AG10803 (cell line): ENCODE results near the gene RICTOR.
A peak's percentile ranks its signal among the peaks of the same experiment; 100 is the strongest.

Source experiments
- DNase-seq: peaks from one replicate; pipeline ENCODE4 v3.0.0; 2010; ENCODE audit warnings: low read depth
- H3K4me3 ChIP-seq: 2 replicates; pipeline ENCODE4 v1.5.1; 2011; ENCODE audit warnings: mild to moderate bottlenecking, low read length, control low read depth
- TF ChIP-seq, protein P1 (sequence below): conservative IDR thresholded peaks from 2 replicates; pipeline ENCODE4 v1.5.1; 2011; ENCODE audit warnings: mild to moderate bottlenecking, low read length, control low read depth, inconsistent platforms

Gene RICTOR

DNA sequence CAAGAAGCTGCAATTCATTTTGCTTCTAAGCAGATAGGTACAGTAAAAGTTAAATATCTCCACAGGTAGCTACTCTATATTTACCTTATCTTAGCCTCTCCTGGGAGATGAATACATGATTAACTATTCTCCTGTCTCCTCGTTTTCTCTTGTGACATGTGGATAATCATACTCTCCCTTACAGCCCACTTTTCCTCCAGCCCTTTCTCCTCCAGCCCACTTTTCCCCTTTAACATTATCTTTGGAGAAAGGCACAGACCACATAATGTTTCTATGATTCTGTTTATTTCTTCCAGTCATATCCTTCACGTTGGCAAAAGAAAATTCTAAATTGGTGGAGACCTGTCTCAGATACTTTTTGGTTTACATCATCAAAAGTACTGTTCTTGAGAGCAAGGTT lies 144.4 kb downstream of the RICTOR start:
- TF ChIP-seq, protein P1, sequence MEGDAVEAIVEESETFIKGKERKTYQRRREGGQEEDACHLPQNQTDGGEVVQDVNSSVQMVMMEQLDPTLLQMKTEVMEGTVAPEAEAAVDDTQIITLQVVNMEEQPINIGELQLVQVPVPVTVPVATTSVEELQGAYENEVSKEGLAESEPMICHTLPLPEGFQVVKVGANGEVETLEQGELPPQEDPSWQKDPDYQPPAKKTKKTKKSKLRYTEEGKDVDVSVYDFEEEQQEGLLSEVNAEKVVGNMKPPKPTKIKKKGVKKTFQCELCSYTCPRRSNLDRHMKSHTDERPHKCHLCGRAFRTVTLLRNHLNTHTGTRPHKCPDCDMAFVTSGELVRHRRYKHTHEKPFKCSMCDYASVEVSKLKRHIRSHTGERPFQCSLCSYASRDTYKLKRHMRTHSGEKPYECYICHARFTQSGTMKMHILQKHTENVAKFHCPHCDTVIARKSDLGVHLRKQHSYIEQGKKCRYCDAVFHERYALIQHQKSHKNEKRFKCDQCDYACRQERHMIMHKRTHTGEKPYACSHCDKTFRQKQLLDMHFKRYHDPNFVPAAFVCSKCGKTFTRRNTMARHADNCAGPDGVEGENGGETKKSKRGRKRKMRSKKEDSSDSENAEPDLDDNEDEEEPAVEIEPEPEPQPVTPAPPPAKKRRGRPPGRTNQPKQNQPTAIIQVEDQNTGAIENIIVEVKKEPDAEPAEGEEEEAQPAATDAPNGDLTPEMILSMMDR, result no peak
- H3K4me3 ChIP-seq, result no peak overlapping the region
- no peak for DNase-seq

DNA sequence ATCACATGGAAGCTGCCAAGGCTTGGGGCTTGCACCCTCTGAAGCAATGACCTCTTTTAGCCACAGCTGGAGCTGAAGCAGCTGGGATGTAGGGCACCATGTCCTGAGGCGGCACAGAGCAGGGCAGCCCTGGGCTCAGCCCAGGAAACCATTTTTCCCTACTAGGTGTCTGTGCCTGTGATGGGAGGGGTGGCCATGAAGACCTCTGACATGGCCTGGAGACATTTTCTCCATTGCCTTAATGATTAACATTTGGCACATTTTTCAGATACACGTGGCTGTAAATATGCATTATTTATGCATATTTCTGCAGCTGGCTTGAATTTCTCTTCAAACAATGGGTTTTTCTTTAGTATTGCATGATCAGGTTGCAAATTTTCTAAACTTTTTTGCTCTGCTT lies 146.7 kb downstream of the RICTOR start:
- DNase-seq, result peak; percentile 35
- no peak overlapping the region for H3K4me3 ChIP-seq
- TF ChIP-seq, protein P1, result no peak

DNA sequence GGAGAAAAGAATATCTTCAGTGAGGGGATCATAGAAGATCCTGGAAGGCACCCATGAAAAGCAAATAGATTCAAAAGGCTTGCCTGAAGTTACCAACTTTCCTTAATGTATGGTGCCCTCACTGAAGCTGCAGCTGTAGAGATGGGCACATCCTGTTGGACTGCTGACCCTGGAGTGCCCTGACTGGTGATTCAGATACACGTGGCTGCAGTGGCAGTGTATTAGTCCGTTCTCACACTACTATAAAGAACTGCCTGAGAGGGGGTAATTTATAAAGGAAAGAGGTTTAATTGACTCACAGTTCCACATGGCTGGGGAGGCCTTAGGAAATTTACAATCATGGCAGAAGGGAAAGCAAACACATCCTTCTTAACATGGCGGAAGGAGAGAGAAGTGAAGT lies 148.1 kb downstream of the RICTOR start:
- H3K4me3 ChIP-seq, result no peak overlapping the region
- TF ChIP-seq, protein P1, result no peak
- peak; percentile 20 for DNase-seq

DNA sequence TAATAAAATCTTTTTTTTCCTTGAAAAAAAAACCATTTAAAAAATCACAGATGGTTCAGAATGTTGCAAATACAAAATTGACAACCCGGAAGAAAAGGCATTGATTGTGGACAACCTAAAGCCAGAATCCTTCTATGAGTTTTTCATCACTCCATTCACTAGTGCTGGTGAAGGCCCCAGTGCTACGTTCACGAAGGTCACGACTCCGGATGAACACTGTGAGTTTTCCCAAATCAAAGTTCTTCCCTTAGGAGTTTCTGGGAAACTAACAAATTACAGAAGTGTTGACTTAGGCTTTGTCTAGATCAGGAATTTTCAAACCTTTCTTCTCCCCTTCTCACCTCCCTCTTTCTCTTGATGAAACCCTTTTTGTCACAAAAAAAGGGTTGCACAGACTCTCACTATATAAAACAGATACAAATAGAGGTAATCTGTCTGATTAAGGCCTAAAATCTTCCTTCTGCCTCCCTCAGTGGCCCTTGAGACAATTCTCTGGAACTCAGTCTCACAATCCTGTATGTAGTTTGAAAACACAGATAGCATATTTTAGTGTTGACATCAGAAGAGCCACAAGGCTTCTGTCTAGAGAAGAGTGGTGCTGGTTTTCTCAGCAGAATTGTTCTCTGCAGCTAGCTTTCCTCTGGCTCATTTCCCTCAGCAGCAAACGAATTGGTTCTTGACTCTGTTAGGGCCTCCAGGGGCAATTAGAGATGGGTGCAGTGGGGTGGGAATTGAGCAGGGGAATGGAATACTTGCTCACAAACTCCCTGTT lies 148.9 kb downstream of the RICTOR start:
- DNase-seq, result peak; percentile 77
- TF ChIP-seq, protein P1, result no peak
- H3K4me3 ChIP-seq, result no peak overlapping the region

DNA sequence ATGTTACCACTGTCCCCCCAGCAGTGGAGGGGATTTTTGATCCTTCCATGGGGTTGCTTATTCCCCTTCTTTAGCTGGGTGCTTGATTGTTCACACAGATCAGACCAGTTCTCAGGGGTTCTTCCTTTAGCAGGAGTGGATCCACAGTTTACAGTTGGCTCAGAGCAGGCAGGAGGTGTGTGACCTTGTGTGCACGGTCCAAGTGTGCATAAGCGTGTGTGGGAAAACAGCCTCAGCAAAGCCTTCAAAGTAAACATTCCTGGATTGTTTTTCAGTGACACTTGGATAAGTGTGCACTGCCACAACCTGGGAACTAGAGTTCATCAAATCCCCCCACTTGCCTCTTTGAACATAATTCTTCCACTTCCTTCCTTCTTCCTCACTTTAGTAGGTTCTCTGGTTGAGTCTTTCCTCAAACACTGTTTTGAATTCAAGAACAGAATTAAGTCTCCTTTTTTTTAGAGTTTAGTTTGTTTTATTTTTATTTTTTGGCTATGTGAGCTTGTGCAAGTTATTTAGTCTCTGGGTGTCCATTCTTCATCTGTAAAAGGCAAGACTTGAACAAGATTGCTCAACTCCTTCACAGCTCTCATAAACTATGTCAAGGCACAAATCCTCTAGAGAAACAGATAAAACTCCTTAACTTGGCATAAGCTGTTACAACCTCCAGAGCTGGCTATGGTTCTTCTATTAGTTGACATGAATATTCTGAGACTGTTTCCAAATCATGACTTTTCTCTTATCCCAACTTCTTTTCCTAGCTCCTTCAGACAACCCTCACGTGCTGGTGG lies 150.3 kb downstream of the RICTOR start:
- H3K4me3 ChIP-seq, result no peak overlapping the region
- peak; percentile 78 for DNase-seq
- TF ChIP-seq, protein P1, result no peak

DNA sequence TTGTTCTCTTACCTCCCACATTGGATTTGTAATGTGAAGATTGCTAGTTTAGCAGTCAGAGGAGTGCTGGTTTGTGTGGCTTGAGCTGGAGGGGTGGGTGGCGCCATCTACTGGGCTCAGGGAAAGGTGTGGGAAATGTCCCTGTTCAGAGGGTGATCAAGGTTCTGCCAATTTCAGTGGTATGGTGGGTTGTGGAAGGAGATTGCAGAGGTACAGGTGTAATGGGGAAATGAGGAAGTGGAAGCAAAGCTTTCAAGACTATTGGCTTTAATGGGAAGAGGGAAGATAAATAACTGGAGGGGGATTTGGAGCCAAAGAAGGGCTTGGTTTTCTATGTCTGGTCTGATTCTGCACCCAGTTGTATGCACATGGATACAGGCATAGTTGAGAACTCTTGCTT lies 152.0 kb downstream of the RICTOR start:
- peak; percentile 34 for DNase-seq

More for the DNA sequence above, 152.0 kb downstream of the RICTOR start:
- TF ChIP-seq, protein P1, result peak; percentile 72
- no peak overlapping the region for H3K4me3 ChIP-seq
